NCI-H460 (cell line): ENCODE data around the gene GBE1. TPM values are rescaled to one million over a fixed set of nuclear protein-coding genes. Genes with fewer than 3 reads are reported as not detected.

ENCODE experiments used
- small RNA-seq, 2 experiments: library from RNA; depleted of rRNA; stranded (forward); fragments of <200 nt; gene quantifications; one replicate each; pipeline ENCODE3, GENCODE V24; 2014
- total RNA-seq: library from RNA; depleted of rRNA; stranded (reverse); fragments of >200 nt; shearing (Covaris generic); gene quantifications from 2 replicates; pipeline ENCODE4 v1.2.3, GENCODE V29; 2014

The GBE1 gene
- total RNA-seq, 1 experiment from 2014 or later = 78.5 TPM

Small RNA genes lying within 50 kb of the gene (small RNA-seq; reads per million reads assigned to genes)
- gene AC017015.1 = 0 reads per million in 2 experiments
- gene RNU2-28P = 0.04 to 4.1 reads per million in 2 experiments
